Esophagus muscularis mucosa (tissue), 3 donors: Measurements from ENCODE around the gene CD300LF.

Experiments
- CTCF ChIP-seq, 3 experiments: fragments of 200-600 bp in 2 of 3; fragments of 450-650 bp in 1 of 3; sonication (generic) in 2 of 3; IDR thresholded peaks; one replicate each; pipeline ENCODE4 v1.5.1; 2017 to 2019; ENCODE audit warnings: antibody characterized with exemption in 3 of 3, mild to moderate bottlenecking in 2 of 3, moderate library complexity in 1 of 3
- POLR2A ChIP-seq: fragments of 450-650 bp; IDR thresholded peaks from one replicate; pipeline ENCODE4 v1.6.1; 2017; ENCODE audit warnings: antibody characterized with exemption, moderate library complexity, mild to moderate bottlenecking, low read depth
- POLR2AphosphoS5 ChIP-seq, 2 donors: sonication (generic); formaldehyde crosslinking; IDR thresholded peaks; one replicate each; pipeline ENCODE4 v1.6.1; 2017; ENCODE audit warnings: antibody characterized with exemption in 2 of 2

GRCh38 chr17:74757931-74758847 lies 45.5 kb upstream of the CD300LF start:
- TF ChIP-seq CTCF (IDR thresholded peaks at IDR 0.05): no peak
- TF ChIP-seq POLR2A: no peak
- TF ChIP-seq POLR2AphosphoS5 (IDR thresholded peaks at IDR 0.05): no peak
